T47D (cell line): ENCODE data around the gene WDCP.
A peak's percentile ranks its signal among the peaks of the same experiment; 100 is the strongest.

Experiments used
- DNase-seq, 2 experiments: peaks; one replicate each; pipeline versions ENCODE4 v3.0.0 to v3.0.0-alpha.2; 2011 to 2012; ENCODE audit warnings: low read depth in 1 of 2, low spot score in 1 of 2
- JUND ChIP-seq: IDR thresholded peaks from 2 replicates; pipeline ENCODE4 v1.6.1; 2012; ENCODE audit warnings: low read depth
- in situ Hi-C: cut with HindIII; loops from 2 replicates; pipeline ENCODE4 v1.10.0; 2016; ENCODE audit warnings: low sequenced_read_pairs, low pct_unique_long_range_greater_than_20kb

WDCP gene

GRCh38 chr2:24024996-24025663, 22.1 kb downstream of the WDCP start:
- no peak for TF ChIP-seq JUND
- DNase-seq, result no peak
- in situ Hi-C loops, result no loop called here

- DNase-seq, result no peak
- in situ Hi-C loops, result no loop called here
These were observed 23.2 kb downstream of the WDCP start for GRCh38 chr2:24024018-24024417.

GRCh38 chr2:24022975-24023575, 24.1 kb downstream of the WDCP start:
- no peak for TF ChIP-seq JUND
- no peak for DNase-seq
- in situ Hi-C loops, result no loop called here

More at GRCh38 chr2:24024018-24024417, 23.2 kb downstream of the WDCP start:
- TF ChIP-seq JUND, result no peak

- DNase-seq, result no peak
- TF ChIP-seq JUND, result no peak
- in situ Hi-C loops, result no loop called here
These were observed 24.7 kb downstream of the WDCP start for GRCh38 chr2:24022324-24022974.

- in situ Hi-C loops, result no loop called here
- DNase-seq, result peak in 1 of 2 experiments; percentile 70
- no peak for TF ChIP-seq JUND
These were observed 25.8 kb downstream of the WDCP start for GRCh38 chr2:24021122-24021998.

GRCh38 chr2:24020244-24020643, 26.9 kb downstream of the WDCP start:
- in situ Hi-C loops, result no loop called here
- DNase-seq, result no peak
- TF ChIP-seq JUND, result no peak

DNA sequence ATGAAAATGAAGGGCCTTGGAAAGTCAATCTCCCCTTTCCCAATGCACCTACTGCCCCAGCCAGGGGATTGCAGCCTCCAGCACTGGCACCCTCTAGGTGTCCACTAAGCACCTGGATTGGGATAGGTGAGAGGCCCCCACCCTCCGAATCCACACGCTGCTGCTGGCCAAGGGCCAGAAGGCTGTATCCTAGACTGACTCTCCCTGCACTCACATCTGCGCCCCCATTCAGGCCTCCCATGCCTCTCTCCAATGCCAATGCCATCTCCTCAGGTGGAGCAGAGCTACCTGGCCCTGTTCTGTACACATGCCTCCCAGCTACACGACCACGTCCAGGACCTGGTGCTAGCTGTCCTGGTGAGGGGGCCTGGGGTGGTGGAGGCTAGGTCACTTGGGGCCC, 27.5 kb downstream of the WDCP start:
- TF ChIP-seq JUND, result no peak
- in situ Hi-C loops, result no loop called here
- DNase-seq, result no peak

- in situ Hi-C loops, result no loop called here
- DNase-seq, result no peak
- TF ChIP-seq JUND, result no peak
These were observed 28.9 kb downstream of the WDCP start for GRCh38 chr2:24018241-24018640.

GRCh38 chr2:24017711-24018110, 29.5 kb downstream of the WDCP start:
- in situ Hi-C loops, result no loop called here
- TF ChIP-seq JUND, result no peak
- DNase-seq, result no peak

GRCh38 chr2:24016853-24017703, 30.1 kb downstream of the WDCP start:
- TF ChIP-seq JUND, result no peak
- in situ Hi-C loops, result no loop called here
- no peak for DNase-seq

GRCh38 chr2:24016376-24016761, 30.8 kb downstream of the WDCP start:
- TF ChIP-seq JUND, result no peak
- in situ Hi-C loops, result no loop called here
- DNase-seq, result no peak
